GM21367 (cell line): ENCODE data around the gene INPP5A.

Source experiments
- ATAC-seq: cut with Tn5 transposase; IDR thresholded peaks from one replicate; pipeline ENCODE4 v1.9.1; 2021; ENCODE audit not compliant: unreplicated experiment

Gene INPP5A

GRCh38 chr10:132576671-132577349 lies 39.2 kb downstream of the INPP5A start:
- no peak for ATAC-seq

- no peak for ATAC-seq
Measured at GRCh38 chr10:132577350-132578003, 39.9 kb downstream of the INPP5A start.

- ATAC-seq, result no peak
Measured at GRCh38 chr10:132578287-132578951, 40.8 kb downstream of the INPP5A start.

GRCh38 chr10:132579027-132579859 lies 41.7 kb downstream of the INPP5A start:
- ATAC-seq, result no peak

- ATAC-seq, result no peak
Measured at GRCh38 chr10:132580143-132580542, 42.6 kb downstream of the INPP5A start.

GRCh38 chr10:132580617-132581016 lies 43.0 kb downstream of the INPP5A start:
- no peak for ATAC-seq

GRCh38 chr10:132582137-132582536 lies 44.5 kb downstream of the INPP5A start:
- ATAC-seq, result no peak

GRCh38 chr10:132582771-132583170 lies 45.2 kb downstream of the INPP5A start:
- no peak for ATAC-seq

- ATAC-seq, result no peak
Measured at GRCh38 chr10:132583456-132583855, 45.9 kb downstream of the INPP5A start.

- no peak for ATAC-seq
Measured at GRCh38 chr10:132584081-132584480, 46.5 kb downstream of the INPP5A start.

GRCh38 chr10:132585732-132586722 lies 48.4 kb downstream of the INPP5A start:
- ATAC-seq, result no peak

GRCh38 chr10:132586739-132587138 lies 49.2 kb downstream of the INPP5A start:
- ATAC-seq, result no peak

- no peak for ATAC-seq
Measured at GRCh38 chr10:132587175-132587574, 49.6 kb downstream of the INPP5A start.

- no peak for ATAC-seq
Measured at GRCh38 chr10:132588301-132589013, 50.9 kb downstream of the INPP5A start.

- ATAC-seq, result no peak
Measured at GRCh38 chr10:132589015-132589414, 51.4 kb downstream of the INPP5A start.

- ATAC-seq, result no peak
Measured at GRCh38 chr10:132589681-132590080, 52.1 kb downstream of the INPP5A start.

- ATAC-seq, result no peak
Measured at GRCh38 chr10:132590094-132590751, 52.6 kb downstream of the INPP5A start.

- ATAC-seq, result no peak
Measured at GRCh38 chr10:132590752-132591121, 53.1 kb downstream of the INPP5A start.
